Ureter (tissue), 1 donor: Measurements from ENCODE around the gene WDR27. TPM values are rescaled to one million over a fixed set of nuclear protein-coding genes. Genes with fewer than 3 reads are reported as not detected.
"Not testable (repeated sequence)": the region's sequence is repeated elsewhere in the genome, so short reads cannot be mapped to it uniquely, and the experiment has no call there.

Experiments
- DNase-seq: peaks from one replicate; pipeline ENCODE4 v3.0.0-alpha.2; 2020; ENCODE audit warnings: low spot score
- total RNA-seq: library from RNA; stranded (reverse); gene quantifications from one replicate; pipeline ENCODE4 v1.2.4, GENCODE V29; 2023
- donor health status: DM: yes; HTN: yes; CAD: no.

WDR27 gene
- total RNA-seq, 1 donor from 2014 or later = 66.7 TPM

- no peak for DNase-seq
Measured at GRCh38 chr6:169479783-169480495, 221.9 kb downstream of the WDR27 start.

- DNase-seq = no peak
Measured at GRCh38 chr6:169474362-169474761, 227.5 kb downstream of the WDR27 start.

- DNase-seq = no peak
Measured at GRCh38 chr6:169473663-169474062, 228.2 kb downstream of the WDR27 start.

GRCh38 chr6:169472786-169473416 lies 228.9 kb downstream of the WDR27 start:
- no peak for DNase-seq

- DNase-seq = no peak
Measured at GRCh38 chr6:169470790-169471189, 231.0 kb downstream of the WDR27 start.

GRCh38 chr6:169469028-169469427 lies 232.8 kb downstream of the WDR27 start:
- DNase-seq = no peak

- not testable (repeated sequence) for DNase-seq
Measured at GRCh38 chr6:169467755-169468154, 234.1 kb downstream of the WDR27 start.

GRCh38 chr6:169466256-169466655 lies 235.6 kb downstream of the WDR27 start:
- DNase-seq = not testable (repeated sequence)

GRCh38 chr6:169457762-169458161 lies 244.1 kb downstream of the WDR27 start:
- no peak for DNase-seq

GRCh38 chr6:169456840-169457239 lies 245.0 kb downstream of the WDR27 start:
- DNase-seq = no peak

- DNase-seq = no peak
Measured at GRCh38 chr6:169455470-169455869, 246.4 kb downstream of the WDR27 start.

GRCh38 chr6:169454872-169455204 lies 247.0 kb downstream of the WDR27 start:
- no peak for DNase-seq

GRCh38 chr6:169454204-169454871 lies 247.5 kb downstream of the WDR27 start:
- no peak for DNase-seq

- no peak for DNase-seq
Measured at GRCh38 chr6:169452869-169453620, 248.8 kb downstream of the WDR27 start.

GRCh38 chr6:169452117-169452868 lies 249.5 kb downstream of the WDR27 start:
- peak; percentile 81 for DNase-seq

GRCh38 chr6:169451065-169451838 lies 250.6 kb downstream of the WDR27 start:
- no peak for DNase-seq

GRCh38 chr6:169450097-169450496 lies 251.7 kb downstream of the WDR27 start:
- no peak for DNase-seq

GRCh38 chr6:169449221-169449620 lies 252.6 kb downstream of the WDR27 start:
- no peak for DNase-seq

GRCh38 chr6:169445661-169446581 lies 255.9 kb downstream of the WDR27 start:
- no peak for DNase-seq

GRCh38 chr6:169445227-169445626 lies 256.6 kb downstream of the WDR27 start:
- no peak for DNase-seq
